Neural crest cell (in vitro differentiated cells): ENCODE data around the gene APBB2. TPM values are rescaled to one million over a fixed set of nuclear protein-coding genes. Genes with fewer than 3 reads are reported as not detected.

Experiments
- DNase-seq: peaks from one replicate; pipeline ENCODE4 v3.0.0; 2021; ENCODE audit warnings: low read depth, mixed read lengths, low spot score
- H3K27ac Mint-ChIP-seq: one replicate; pipeline ENCODE4 v1.8.0; 2021; ENCODE audit warnings: mild to moderate bottlenecking, mixed read lengths; ENCODE audit not compliant: unreplicated experiment
- H3K27me3 Mint-ChIP-seq: 2 replicates; pipeline ENCODE4 v1.8.0; 2021; ENCODE audit warnings: low read depth, mild to moderate bottlenecking, mixed read lengths
- H3K36me3 Mint-ChIP-seq: 2 replicates; pipeline ENCODE4 v1.8.0; 2021; ENCODE audit warnings: low read depth, mild to moderate bottlenecking, mixed read lengths
- H3K4me1 Mint-ChIP-seq: 2 replicates; pipeline ENCODE4 v1.8.0; 2021; ENCODE audit warnings: mixed read lengths
- H3K4me3 Mint-ChIP-seq: one replicate; pipeline ENCODE4 v1.8.0; 2021; ENCODE audit warnings: mild to moderate bottlenecking, mixed read lengths
- H3K9me3 Mint-ChIP-seq: 2 replicates; pipeline ENCODE4 v1.8.0; 2021; ENCODE audit warnings: mixed read lengths
- total RNA-seq: library from RNA; stranded (reverse); gene quantifications from 2 replicates; pipeline ENCODE4 v1.2.1, GENCODE V29; 2021
- TF ChIP-seq, protein P1 (sequence below): fragments of 200-600 bp; sonication (generic); conservative IDR thresholded peaks from 2 replicates; pipeline ENCODE4 v1.5.0; 2021; ENCODE audit warnings: antibody characterized with exemption, mild to moderate bottlenecking

Gene APBB2
- total RNA-seq, 1 donor from 2014 or later: 68.5 TPM

DNA sequence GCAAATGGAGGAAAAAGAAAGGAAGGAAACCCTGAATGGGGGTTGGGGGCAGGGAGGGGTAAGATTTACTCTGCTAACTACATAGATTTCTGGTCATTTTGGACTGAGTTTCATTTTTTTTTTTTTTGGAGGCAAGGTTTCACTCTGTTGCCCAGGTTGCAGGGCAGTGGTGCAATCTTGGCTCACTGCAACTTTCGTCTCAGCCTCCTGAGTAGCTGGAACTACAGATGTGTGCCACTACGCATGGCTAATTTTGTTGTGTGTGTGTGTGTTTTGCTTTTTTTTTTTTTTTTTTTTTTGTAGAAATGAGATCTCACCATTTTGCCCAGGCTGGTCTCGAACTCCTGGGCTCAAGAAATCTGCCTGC is 223.5 kb downstream of the APBB2 start:
- no peaks in the 10 kb centered on the region for H3K36me3 Mint-ChIP-seq
- DNase-seq: no peak
- H3K27ac Mint-ChIP-seq: no peak overlapping the region
- TF ChIP-seq, protein P1, sequence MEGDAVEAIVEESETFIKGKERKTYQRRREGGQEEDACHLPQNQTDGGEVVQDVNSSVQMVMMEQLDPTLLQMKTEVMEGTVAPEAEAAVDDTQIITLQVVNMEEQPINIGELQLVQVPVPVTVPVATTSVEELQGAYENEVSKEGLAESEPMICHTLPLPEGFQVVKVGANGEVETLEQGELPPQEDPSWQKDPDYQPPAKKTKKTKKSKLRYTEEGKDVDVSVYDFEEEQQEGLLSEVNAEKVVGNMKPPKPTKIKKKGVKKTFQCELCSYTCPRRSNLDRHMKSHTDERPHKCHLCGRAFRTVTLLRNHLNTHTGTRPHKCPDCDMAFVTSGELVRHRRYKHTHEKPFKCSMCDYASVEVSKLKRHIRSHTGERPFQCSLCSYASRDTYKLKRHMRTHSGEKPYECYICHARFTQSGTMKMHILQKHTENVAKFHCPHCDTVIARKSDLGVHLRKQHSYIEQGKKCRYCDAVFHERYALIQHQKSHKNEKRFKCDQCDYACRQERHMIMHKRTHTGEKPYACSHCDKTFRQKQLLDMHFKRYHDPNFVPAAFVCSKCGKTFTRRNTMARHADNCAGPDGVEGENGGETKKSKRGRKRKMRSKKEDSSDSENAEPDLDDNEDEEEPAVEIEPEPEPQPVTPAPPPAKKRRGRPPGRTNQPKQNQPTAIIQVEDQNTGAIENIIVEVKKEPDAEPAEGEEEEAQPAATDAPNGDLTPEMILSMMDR: no peak
- H3K4me1 Mint-ChIP-seq: peaks cover 20% of the 10 kb centered on the region
- no peak overlapping the region for H3K4me3 Mint-ChIP-seq
- no peaks in the 10 kb centered on the region for H3K9me3 Mint-ChIP-seq
- H3K27me3 Mint-ChIP-seq: no peaks in the 10 kb centered on the region

DNA sequence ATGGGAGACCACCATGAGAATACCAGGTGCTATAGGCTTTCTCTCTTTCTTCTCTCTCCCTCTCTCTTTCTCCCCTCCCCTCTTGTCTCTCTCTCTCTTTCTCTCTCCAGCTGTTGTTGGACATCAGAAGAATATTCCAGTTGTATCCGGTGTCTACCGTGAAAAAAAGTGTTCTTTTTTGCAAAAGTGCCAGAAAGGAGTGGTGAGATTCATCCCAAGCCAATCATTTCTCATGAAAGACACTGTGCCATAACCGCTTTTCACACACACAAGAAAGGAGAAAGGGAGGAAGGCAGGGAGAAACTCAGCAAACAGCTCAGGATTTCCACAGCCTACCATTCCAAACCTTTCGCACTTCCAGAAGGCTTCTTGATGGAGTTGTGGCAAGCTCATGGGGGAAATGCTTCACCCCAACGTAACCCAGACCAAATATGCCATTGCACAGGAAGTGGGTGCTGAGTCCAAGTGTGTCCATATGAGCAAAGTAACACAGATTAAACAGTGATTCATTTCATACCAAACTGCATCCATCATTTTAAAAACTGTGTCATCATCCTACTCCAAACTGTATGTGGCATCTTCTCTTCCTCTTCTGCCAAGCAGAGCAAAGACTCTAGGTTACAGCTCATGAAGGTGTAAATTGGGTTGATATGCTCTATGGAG is 224.0 kb downstream of the APBB2 start:
- peaks cover 20% of the 10 kb centered on the region for H3K4me1 Mint-ChIP-seq
- no peak for DNase-seq
- H3K4me3 Mint-ChIP-seq: no peak overlapping the region
- no peak overlapping the region for H3K27ac Mint-ChIP-seq
- no peaks in the 10 kb centered on the region for H3K36me3 Mint-ChIP-seq
- TF ChIP-seq, protein P1: no peak
- no peaks in the 10 kb centered on the region for H3K9me3 Mint-ChIP-seq
- no peaks in the 10 kb centered on the region for H3K27me3 Mint-ChIP-seq

DNA sequence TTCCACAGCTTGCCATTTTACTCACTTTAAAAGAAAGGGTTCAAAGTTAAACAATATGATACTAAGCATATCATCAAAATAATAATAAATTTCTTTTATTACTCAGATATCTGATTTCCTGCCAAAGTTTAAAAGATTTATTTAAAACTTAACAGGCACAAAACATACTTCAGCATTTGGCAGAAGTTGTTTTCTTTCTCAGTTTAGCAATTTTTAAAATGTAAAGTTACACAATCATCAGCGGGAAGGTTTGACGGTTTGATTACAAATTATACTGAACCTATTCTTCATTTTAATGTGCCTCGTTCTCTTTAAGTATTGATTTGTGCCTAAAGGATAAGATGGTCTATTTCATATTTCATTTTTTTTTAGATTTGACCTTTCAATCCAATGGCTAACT is 227.2 kb downstream of the APBB2 start:
- TF ChIP-seq, protein P1: no peak
- Mint-ChIP-seq H3K4me3 (no peak overlapping the region), H3K4me1 (peaks cover 12% of the 10 kb centered on the region), H3K27me3 (no peaks in the 10 kb centered on the region), H3K27ac (no peak overlapping the region), H3K36me3 (no peaks in the 10 kb centered on the region), H3K9me3 (no peaks in the 10 kb centered on the region)
- no peak for DNase-seq

DNA sequence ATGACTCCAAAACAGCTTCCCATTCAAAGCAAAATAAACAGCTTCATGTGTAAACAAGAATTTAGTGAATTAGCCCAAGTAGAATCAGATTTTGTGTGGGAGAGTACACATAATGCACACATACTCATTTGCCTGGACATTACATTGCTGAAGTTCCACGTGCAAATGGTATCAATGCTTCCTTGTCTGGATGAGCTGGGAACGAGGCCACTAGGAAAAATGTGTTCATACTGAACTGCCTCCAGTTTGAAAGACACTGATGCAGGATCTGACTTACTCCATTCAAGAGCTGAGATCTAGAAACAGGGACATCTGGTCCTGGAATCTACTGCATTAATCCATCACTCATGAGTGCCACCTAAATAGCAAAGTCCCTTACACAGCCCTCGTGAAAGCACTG is 228.0 kb downstream of the APBB2 start:
- Mint-ChIP-seq H3K4me1 (peaks cover 6% of the 10 kb centered on the region), H3K36me3 (no peaks in the 10 kb centered on the region), H3K9me3 (no peaks in the 10 kb centered on the region), H3K27me3 (no peaks in the 10 kb centered on the region), H3K27ac (no peak overlapping the region), H3K4me3 (no peak overlapping the region)
- TF ChIP-seq, protein P1: no peak
- DNase-seq: no peak

DNA sequence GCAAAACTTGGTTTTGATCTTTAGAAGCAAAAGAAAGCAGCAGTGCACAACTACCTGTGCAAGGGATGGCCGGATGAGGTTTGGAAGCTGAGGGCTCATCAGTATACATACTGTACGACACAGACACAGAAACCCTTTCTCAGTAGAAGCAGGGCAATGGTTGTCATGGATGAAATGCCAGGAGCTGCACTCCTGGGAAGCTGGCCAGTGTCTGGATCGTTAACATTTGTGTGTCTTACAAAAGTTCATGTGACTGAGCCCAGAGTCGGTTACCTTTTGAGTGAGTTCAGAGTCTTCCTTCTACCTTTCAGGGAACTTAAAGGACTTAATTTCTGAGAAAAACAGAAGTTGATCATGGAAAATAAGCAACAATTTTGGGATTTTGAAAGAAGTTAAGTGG is 230.3 kb downstream of the APBB2 start:
- Mint-ChIP-seq H3K9me3 (no peaks in the 10 kb centered on the region), H3K36me3 (no peaks in the 10 kb centered on the region), H3K4me1 (peaks cover 5% of the 10 kb centered on the region), H3K27ac (no peak overlapping the region), H3K4me3 (no peak overlapping the region), H3K27me3 (no peaks in the 10 kb centered on the region)
- TF ChIP-seq, protein P1: no peak
- no peak for DNase-seq
